GM23338 (cell line): ENCODE results near the gene POLQ. TPM values are rescaled to one million over a fixed set of nuclear protein-coding genes. Genes with fewer than 3 reads are reported as not detected.
A peak's percentile ranks its signal among the peaks of the same experiment; 100 is the strongest.

Experiments used
- ATAC-seq: fragments of 200-7000 bp; cut with Tn5 transposase; 3 replicates; pipeline ENCODE4 v1.9.1; 2020
- DNase-seq: peaks from one replicate; pipeline ENCODE4 v3.0.0-alpha.2; 2015; ENCODE audit warnings: low spot score
- H2AFZ ChIP-seq: fragments of 200-600 bp; sonication (generic); 2 replicates; pipeline ENCODE4 v1.8.0; 2016; ENCODE audit warnings: antibody characterized with exemption, mild to moderate bottlenecking, moderate library complexity
- H3F3A ChIP-seq: fragments of 200-600 bp; sonication (generic); replicated peaks from 2 replicates; pipeline ENCODE4 v1.8.0; 2017; ENCODE audit warnings: antibody characterized with exemption, mixed run types, low read depth
- H3K27ac ChIP-seq: fragments of 200-600 bp; sonication (generic); 2 replicates; pipeline ENCODE4 v1.6.1; 2016; ENCODE audit warnings: low read depth
- H3K27me3 ChIP-seq: fragments of 200-600 bp; sonication (generic); 2 replicates; pipeline ENCODE4 v1.8.0; 2016; ENCODE audit warnings: mild to moderate bottlenecking, mixed run types, moderate library complexity; ENCODE audit not compliant: insufficient read depth
- H3K36me3 ChIP-seq: fragments of 200-600 bp; sonication (generic); 2 replicates; pipeline ENCODE4 v1.8.0; 2016; ENCODE audit warnings: mild to moderate bottlenecking; ENCODE audit not compliant: insufficient read depth
- H3K4me1 ChIP-seq: fragments of 200-600 bp; sonication (generic); 2 replicates; pipeline ENCODE4 v1.8.0; 2016; ENCODE audit warnings: mild to moderate bottlenecking, moderate library complexity; ENCODE audit not compliant: insufficient read depth
- H3K4me2 ChIP-seq: fragments of 200-600 bp; sonication (generic); 2 replicates; pipeline ENCODE4 v1.7.1; 2017; ENCODE audit warnings: mixed run types
- H3K4me3 ChIP-seq: fragments of 200-600 bp; sonication (generic); 2 replicates; pipeline ENCODE4 v1.6.1; 2016; ENCODE audit warnings: mixed run types
- H3K79me2 ChIP-seq: fragments of 200-600 bp; sonication (generic); replicated peaks from 2 replicates; pipeline ENCODE4 v1.8.0; 2017; ENCODE audit warnings: mild to moderate bottlenecking; ENCODE audit not compliant: insufficient read depth
- H3K9me2 ChIP-seq: fragments of 200-600 bp; sonication (generic); 2 replicates; pipeline ENCODE4 v1.8.0; 2017; ENCODE audit not compliant: insufficient read depth
- H4K20me1 ChIP-seq: fragments of 200-600 bp; sonication (generic); replicated peaks from 2 replicates; pipeline ENCODE4 v1.8.0; 2017; ENCODE audit warnings: mild to moderate bottlenecking; ENCODE audit not compliant: insufficient read depth
- H3K27ac Mint-ChIP-seq: 2 replicates; pipeline ENCODE4 v1.8.0; 2020; ENCODE audit warnings: inconsistent platforms, mild to moderate bottlenecking, moderate library complexity, mixed read lengths
- H3K27me3 Mint-ChIP-seq: 3 replicates; pipeline ENCODE4 v1.8.0; 2022; ENCODE audit warnings: low read depth, mild to moderate bottlenecking, moderate library complexity, mixed read lengths, inconsistent platforms; ENCODE audit not compliant: insufficient read depth, poor library complexity
- H3K36me3 Mint-ChIP-seq: 3 replicates; pipeline ENCODE4 v1.8.0; 2021; ENCODE audit warnings: low read depth, mild to moderate bottlenecking, inconsistent platforms, moderate library complexity, mixed read lengths
- H3K4me1 Mint-ChIP-seq: 3 replicates; pipeline ENCODE4 v1.8.0; 2020; ENCODE audit warnings: mild to moderate bottlenecking, inconsistent platforms, mixed read lengths
- H3K4me3 Mint-ChIP-seq: 3 replicates; pipeline ENCODE4 v1.8.0; 2021; ENCODE audit warnings: moderate library complexity, mild to moderate bottlenecking, inconsistent platforms, mixed read lengths
- H3K9me3 Mint-ChIP-seq: 3 replicates; pipeline ENCODE4 v1.8.0; 2020; ENCODE audit warnings: moderate library complexity, mild to moderate bottlenecking, inconsistent platforms, mixed read lengths
- CREB1 ChIP-seq: fragments of 250-450 bp; sonication (Bioruptor Pico); IDR thresholded peaks from 2 replicates; pipeline ENCODE4 v1.5.0; 2020; ENCODE audit warnings: low read depth, mild to moderate bottlenecking, moderate library complexity
- ETS1 ChIP-seq: IDR thresholded peaks from 2 replicates; pipeline ENCODE4 v1.6.1; 2016; ENCODE audit warnings: antibody characterized with exemption
- EZH2 ChIP-seq: fragments of 200-600 bp; sonication (generic); IDR thresholded peaks from one replicate; pipeline ENCODE4 v1.8.0; 2017; ENCODE audit warnings: antibody characterized with exemption, mild to moderate bottlenecking, low read depth; ENCODE audit not compliant: unreplicated experiment
- EZH2phosphoT487 ChIP-seq: fragments of 200-600 bp; sonication (generic); IDR thresholded peaks from one replicate; pipeline ENCODE4 v1.8.1; 2018; ENCODE audit warnings: antibody characterized with exemption; ENCODE audit not compliant: unreplicated experiment
- JUNB ChIP-seq: IDR thresholded peaks from one replicate; pipeline ENCODE4 v1.6.1; 2016; ENCODE audit warnings: antibody characterized with exemption; ENCODE audit not compliant: unreplicated experiment
- NANOG ChIP-seq: IDR thresholded peaks from 2 replicates; pipeline ENCODE4 v1.6.1; 2016; ENCODE audit warnings: antibody characterized with exemption, borderline replicate concordance
- POLR2AphosphoS5 ChIP-seq: IDR thresholded peaks from 2 replicates; pipeline ENCODE4 v1.6.1; 2016; ENCODE audit warnings: antibody characterized with exemption, low read depth
- REST ChIP-seq: IDR thresholded peaks from one replicate; pipeline ENCODE4 v1.6.1; 2018; ENCODE audit warnings: antibody characterized with exemption; ENCODE audit not compliant: unreplicated experiment
- STAT1 ChIP-seq: IDR thresholded peaks from one replicate; pipeline ENCODE4 v1.6.1; 2016; ENCODE audit warnings: antibody characterized with exemption; ENCODE audit not compliant: unreplicated experiment
- ZNF114 ChIP-seq: fragments of 250-450 bp; sonication (Bioruptor Pico); IDR thresholded peaks from 2 replicates; pipeline ENCODE4 v1.5.0; 2020; ENCODE audit warnings: mild to moderate bottlenecking, moderate library complexity
- ZNF331 ChIP-seq: fragments of 250-450 bp; sonication (Bioruptor Pico); IDR thresholded peaks from 2 replicates; pipeline ENCODE4 v1.5.0; 2020; ENCODE audit warnings: low read depth, mild to moderate bottlenecking, moderate library complexity
- polyA plus RNA-seq: library from polyadenylated mRNA; unstranded; fragments of >200 nt; fragmentation: Nextera tagmentation; extraction: Ambion mirVana; gene quantifications from 2 replicates; pipeline ENCODE4 v1.2.1, GENCODE V29; 2016
- total RNA-seq: library from RNA; depleted of rRNA; stranded (reverse); fragments of >200 nt; shearing (Covaris generic); gene quantifications from 2 replicates; pipeline ENCODE4 v1.2.3, GENCODE V29; 2014
- TF ChIP-seq, protein P1 (sequence below): fragments of 250-450 bp; sonication (Bioruptor Pico); IDR thresholded peaks from 2 replicates; pipeline ENCODE4 v1.5.0; 2020; ENCODE audit warnings: mild to moderate bottlenecking, moderate library complexity
- TF ChIP-seq, protein P2 (sequence below), 2 experiments: fragments of 200-600 bp in 1 of 2; sonication (generic) in 1 of 2; conservative IDR thresholded peaks; 2 replicates each; pipeline versions ENCODE4 v1.5.1 to v1.6.1; 2016 to 2017; ENCODE audit warnings: antibody characterized with exemption in 2 of 2, low read depth in 2 of 2, mild to moderate bottlenecking in 2 of 2, moderate library complexity in 1 of 2

The POLQ gene
- total and polyA plus RNA-seq, 2 experiments from 2014 or later, result 6.9 to 20.6 TPM

DNA sequence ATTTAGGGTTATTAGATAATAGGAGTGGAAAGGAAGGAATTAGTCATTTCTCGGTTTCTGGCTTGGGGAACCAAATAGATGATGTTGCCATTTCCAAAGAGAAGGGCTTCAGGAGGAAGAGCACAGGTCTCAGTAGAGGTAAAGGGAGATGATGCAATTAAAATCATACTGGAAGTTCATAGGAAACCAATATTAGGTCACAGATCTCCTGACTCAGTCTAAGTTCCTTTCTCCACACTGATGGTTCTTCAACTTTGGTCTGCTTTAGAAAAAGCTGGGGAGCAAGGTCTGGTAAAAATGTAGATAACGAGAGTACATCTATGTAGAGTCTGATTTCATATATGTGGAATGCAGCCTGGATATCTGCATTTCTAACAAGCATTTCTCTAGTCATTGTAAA is 130.9 kb downstream of the POLQ start:
- Histone ChIP-seq H3K4me1 (no peaks in the 10 kb centered on the region), H3K27ac (no peak overlapping the region), H3K4me2 (no peak overlapping the region), H3K4me3 (no peak overlapping the region), H4K20me1 (no peaks in the 10 kb centered on the region), H3K79me2 (no peaks in the 10 kb centered on the region), H3K36me3 (no peaks in the 10 kb centered on the region), H2AFZ (no peak overlapping the region), H3F3A (no peaks in the 10 kb centered on the region), H3K27me3 (no peaks in the 10 kb centered on the region), H3K9me2 (no peaks in the 10 kb centered on the region)
- no peaks in the 10 kb centered on the region for H3K27me3 Mint-ChIP-seq
- no peak overlapping the region for H3K4me3 Mint-ChIP-seq
- no peaks in the 10 kb centered on the region for H3K4me1 Mint-ChIP-seq
- H3K36me3 Mint-ChIP-seq, result no peaks in the 10 kb centered on the region
- DNase-seq, result no peak
- no peak for ATAC-seq
- H3K27ac Mint-ChIP-seq, result peak overlapping the region; percentile 36; the same call in 1 of the 2 replicates
- no peak for TF ChIP-seq POLR2AphosphoS5
- TF ChIP-seq REST, result no peak
- no peak for TF ChIP-seq CREB1 (CRISPR knock-in tag)
- TF ChIP-seq JUNB, result no peak
- TF ChIP-seq NANOG, result no peak
- no peak for TF ChIP-seq EZH2phosphoT487
- no peak for TF ChIP-seq ZNF331
- no peak for TF ChIP-seq STAT1
- TF ChIP-seq, protein P1, sequence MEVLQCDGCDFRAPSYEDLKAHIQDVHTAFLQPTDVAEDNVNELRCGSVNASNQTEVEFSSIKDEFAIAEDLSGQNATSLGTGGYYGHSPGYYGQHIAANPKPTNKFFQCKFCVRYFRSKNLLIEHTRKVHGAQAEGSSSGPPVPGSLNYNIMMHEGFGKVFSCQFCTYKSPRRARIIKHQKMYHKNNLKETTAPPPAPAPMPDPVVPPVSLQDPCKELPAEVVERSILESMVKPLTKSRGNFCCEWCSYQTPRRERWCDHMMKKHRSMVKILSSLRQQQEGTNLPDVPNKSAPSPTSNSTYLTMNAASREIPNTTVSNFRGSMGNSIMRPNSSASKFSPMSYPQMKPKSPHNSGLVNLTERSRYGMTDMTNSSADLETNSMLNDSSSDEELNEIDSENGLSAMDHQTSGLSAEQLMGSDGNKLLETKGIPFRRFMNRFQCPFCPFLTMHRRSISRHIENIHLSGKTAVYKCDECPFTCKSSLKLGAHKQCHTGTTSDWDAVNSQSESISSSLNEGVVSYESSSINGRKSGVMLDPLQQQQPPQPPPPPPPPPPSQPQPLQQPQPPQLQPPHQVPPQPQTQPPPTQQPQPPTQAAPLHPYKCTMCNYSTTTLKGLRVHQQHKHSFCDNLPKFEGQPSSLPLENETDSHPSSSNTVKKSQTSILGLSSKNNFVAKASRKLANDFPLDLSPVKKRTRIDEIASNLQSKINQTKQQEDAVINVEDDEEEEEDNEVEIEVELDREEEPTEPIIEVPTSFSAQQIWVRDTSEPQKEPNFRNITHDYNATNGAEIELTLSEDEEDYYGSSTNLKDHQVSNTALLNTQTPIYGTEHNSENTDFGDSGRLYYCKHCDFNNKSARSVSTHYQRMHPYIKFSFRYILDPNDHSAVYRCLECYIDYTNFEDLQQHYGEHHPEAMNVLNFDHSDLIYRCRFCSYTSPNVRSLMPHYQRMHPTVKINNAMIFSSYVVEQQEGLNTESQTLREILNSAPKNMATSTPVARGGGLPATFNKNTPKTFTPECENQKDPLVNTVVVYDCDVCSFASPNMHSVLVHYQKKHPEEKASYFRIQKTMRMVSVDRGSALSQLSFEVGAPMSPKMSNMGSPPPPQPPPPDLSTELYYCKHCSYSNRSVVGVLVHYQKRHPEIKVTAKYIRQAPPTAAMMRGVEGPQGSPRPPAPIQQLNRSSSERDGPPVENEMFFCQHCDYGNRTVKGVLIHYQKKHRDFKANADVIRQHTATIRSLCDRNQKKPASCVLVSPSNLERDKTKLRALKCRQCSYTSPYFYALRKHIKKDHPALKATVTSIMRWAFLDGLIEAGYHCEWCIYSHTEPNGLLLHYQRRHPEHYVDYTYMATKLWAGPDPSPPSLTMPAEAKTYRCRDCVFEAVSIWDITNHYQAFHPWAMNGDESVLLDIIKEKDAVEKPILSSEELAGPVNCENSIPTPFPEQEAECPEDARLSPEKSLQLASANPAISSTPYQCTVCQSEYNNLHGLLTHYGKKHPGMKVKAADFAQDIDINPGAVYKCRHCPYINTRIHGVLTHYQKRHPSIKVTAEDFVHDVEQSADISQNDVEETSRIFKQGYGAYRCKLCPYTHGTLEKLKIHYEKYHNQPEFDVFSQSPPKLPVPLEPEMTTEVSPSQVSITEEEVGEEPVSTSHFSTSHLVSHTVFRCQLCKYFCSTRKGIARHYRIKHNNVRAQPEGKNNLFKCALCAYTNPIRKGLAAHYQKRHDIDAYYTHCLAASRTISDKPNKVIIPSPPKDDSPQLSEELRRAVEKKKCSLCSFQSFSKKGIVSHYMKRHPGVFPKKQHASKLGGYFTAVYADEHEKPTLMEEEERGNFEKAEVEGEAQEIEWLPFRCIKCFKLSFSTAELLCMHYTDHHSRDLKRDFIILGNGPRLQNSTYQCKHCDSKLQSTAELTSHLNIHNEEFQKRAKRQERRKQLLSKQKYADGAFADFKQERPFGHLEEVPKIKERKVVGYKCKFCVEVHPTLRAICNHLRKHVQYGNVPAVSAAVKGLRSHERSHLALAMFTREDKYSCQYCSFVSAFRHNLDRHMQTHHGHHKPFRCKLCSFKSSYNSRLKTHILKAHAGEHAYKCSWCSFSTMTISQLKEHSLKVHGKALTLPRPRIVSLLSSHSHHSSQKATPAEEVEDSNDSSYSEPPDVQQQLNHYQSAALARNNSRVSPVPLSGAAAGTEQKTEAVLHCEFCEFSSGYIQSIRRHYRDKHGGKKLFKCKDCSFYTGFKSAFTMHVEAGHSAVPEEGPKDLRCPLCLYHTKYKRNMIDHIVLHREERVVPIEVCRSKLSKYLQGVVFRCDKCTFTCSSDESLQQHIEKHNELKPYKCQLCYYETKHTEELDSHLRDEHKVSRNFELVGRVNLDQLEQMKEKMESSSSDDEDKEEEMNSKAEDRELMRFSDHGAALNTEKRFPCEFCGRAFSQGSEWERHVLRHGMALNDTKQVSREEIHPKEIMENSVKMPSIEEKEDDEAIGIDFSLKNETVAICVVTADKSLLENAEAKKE (CRISPR knock-in tag), result no peak
- TF ChIP-seq, protein P2, sequence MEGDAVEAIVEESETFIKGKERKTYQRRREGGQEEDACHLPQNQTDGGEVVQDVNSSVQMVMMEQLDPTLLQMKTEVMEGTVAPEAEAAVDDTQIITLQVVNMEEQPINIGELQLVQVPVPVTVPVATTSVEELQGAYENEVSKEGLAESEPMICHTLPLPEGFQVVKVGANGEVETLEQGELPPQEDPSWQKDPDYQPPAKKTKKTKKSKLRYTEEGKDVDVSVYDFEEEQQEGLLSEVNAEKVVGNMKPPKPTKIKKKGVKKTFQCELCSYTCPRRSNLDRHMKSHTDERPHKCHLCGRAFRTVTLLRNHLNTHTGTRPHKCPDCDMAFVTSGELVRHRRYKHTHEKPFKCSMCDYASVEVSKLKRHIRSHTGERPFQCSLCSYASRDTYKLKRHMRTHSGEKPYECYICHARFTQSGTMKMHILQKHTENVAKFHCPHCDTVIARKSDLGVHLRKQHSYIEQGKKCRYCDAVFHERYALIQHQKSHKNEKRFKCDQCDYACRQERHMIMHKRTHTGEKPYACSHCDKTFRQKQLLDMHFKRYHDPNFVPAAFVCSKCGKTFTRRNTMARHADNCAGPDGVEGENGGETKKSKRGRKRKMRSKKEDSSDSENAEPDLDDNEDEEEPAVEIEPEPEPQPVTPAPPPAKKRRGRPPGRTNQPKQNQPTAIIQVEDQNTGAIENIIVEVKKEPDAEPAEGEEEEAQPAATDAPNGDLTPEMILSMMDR (conservative IDR thresholded peaks at IDR 0.05; ENCODE audit: low read depth in 2 of 2), result no peak
- no peak for TF ChIP-seq ETS1
- TF ChIP-seq EZH2, result no peak
- TF ChIP-seq ZNF114 (CRISPR knock-in tag), result no peak
- no peaks in the 10 kb centered on the region for H3K9me3 Mint-ChIP-seq
